Inflammatory macrophage (primary cell): ENCODE measurements around the gene PLA2G12B.
"Not testable (repeated sequence)": the region's sequence is repeated elsewhere in the genome, so short reads cannot be mapped to it uniquely, and the experiment has no call there.

ENCODE experiments used
- DNase-seq, 2 donors: peaks; one replicate each; pipeline ENCODE4 v3.0.0-alpha.2; 2020 to 2022
- total RNA-seq, 18 experiments: gene quantifications; one replicate each; lab custom pipeline; 2026; ENCODE audit warnings: mixed read lengths in 6 of 18, inconsistent platforms in 2 of 18; lab: John Stamatoyannopoulos, UW

Gene PLA2G12B
- 0 to 0.07 (median 0) reads per million in 18 experiments for total RNA-seq

DNA sequence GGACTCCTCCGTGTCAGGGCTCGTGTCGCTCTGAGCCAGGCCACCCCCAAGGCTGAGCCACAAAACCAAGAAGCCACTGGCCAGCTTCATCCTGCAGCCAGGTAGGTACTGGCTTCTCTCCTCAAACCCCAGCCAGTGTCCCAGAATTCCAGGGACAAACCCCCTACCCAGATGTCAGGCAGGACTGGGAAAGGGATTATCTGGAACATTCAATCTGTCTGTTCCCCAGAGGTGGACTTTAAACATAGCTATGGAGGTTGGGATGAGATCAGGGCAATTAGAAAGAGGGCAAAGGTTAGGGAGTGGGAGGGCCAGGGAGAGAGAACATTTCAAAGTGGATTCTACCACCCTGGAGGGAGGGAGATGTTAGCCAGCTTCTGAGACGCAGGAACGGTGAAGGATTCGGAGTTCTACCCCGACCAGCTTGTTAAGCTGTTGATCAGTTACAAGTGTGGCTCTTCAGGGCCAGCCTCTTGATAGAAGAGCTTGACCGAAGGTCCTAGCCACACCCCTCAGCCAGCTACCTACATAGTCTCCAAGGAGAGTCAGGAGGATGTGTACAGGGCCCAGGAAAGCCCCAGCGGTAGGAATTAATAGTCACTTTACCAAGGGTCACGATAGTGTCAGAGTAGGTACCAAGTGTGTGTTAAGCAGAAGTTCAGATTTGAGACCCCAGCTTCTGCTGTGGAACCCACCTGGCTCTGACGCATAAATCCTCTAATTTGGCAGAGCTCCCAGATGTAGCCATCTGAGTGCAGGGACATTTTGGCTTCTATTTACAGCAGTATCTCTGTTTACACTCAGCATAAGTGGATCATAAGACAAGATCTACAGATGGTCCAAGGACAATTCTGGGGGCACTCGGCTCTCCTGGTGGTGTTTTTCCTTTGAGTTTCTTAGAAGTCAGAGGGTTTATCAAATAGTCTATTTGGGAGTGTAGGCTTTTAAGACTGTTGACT lies at the start of gene PLA2G12B:
PLA2G12B (minus strand) TSS at position 211 of the 959 bp plus-strand sequence; CDS start at position 90, 121 bp downstream.
- no peak for DNase-seq

GRCh38 chr10:73003822-73004221 lies 49.2 kb upstream of the PLA2G12B start:
- no peak for DNase-seq

GRCh38 chr10:73000973-73001372 lies 46.4 kb upstream of the PLA2G12B start:
- no peak for DNase-seq

- no peak for DNase-seq
Measured at GRCh38 chr10:72997099-72997498, 42.5 kb upstream of the PLA2G12B start.

- not testable (repeated sequence) for DNase-seq
Measured at GRCh38 chr10:72995459-72995858, 40.9 kb upstream of the PLA2G12B start.

- not testable (repeated sequence) for DNase-seq
Measured at GRCh38 chr10:72989771-72990170, 35.2 kb upstream of the PLA2G12B start.

- not testable (repeated sequence) for DNase-seq
Measured at GRCh38 chr10:72984618-72985017, 30.0 kb upstream of the PLA2G12B start.

DNA sequence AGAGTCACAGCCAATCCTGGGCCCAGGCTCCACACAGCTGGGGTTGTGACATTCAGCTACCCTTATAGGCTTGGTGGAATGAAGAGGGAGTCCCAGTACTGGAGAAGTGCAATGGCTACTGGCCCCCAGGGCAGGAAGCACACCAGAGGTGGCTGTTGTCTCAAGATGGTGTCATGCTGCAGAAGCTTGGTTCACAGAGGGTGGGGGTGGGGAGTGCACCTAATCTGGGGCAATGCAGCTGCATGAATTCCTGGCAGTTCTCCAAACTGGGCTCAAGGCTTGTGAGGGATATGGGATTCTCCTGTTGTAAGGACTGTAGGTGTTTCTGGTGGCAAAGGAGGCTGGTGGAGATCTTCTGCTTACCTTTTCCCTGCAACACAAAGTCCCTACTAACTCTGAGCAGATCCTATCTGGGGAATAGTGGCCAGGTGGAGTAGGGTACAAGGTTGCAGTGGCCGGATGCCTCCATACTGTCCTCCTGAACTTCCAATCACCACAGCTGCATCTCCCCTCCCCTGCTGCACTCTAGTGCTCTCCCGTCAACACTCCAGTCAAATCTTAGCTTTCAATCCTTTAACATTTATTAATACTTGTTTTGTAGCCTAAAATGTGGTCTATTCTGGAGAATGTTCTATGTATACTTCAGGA lies 27.4 kb upstream of the PLA2G12B start:
- DNase-seq: no peak

DNA sequence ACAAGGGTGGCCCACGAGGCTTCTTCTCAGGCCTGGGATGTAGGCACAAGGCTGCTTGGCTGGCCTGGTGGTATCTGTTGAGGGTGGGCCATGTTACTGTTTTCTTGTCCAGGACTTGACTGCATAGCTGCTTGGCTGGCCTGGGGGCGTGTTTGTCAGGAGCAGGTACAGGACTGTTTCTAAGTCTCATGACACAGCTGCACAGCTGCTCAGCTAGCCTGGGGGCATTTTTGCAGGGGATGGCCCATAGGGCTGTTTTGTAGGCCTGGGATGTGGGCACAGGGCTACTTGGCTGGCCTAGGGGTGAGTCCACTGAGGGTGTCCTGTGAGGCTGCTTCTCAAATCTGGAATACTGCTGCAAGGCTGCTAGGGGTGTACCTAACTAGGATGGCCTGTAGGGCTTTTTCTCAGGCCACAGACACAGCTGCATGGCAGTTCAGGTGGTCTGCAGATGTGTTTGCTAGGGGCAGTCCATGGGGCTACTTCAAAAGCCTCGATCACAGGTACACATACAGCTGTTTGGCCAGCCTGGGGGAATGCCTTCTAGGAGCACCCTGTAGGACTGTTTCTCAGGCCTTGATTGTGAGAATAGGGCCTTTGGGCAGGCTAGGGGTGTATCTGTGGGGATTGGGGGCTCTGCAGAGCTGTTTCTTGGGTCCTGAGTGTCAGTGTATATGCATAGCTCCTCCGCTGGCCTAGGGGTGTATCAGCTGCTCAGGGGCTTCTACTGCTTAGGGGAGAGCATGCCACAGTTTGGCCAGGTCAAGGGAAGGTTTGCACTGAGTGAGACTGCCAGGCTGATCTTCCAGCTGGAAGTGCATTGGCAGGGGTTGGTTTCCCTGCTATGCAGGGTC lies 26.6 kb upstream of the PLA2G12B start:
- no peak for DNase-seq

GRCh38 chr10:72980348-72980747 lies 25.7 kb upstream of the PLA2G12B start:
- no peak for DNase-seq

DNA sequence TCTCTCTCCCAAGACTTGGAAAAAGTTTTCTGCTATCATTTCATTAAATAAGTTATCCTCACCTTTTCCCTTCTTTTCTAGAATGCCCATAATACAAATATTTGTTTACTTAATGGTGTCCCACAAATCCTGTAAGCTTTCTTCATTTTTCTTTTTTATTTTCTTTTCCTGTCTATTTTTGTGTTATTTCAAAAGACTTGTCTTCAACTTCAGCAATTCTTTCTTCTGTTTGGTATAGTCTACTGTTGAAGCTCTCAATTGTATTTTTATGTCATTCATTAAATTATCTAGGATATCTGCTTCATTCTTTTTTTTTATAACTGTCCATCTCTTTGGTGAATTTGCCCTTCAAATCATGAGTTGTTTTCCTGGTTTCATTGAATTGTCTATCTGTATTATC lies 25.1 kb upstream of the PLA2G12B start:
- DNase-seq: no peak

DNA sequence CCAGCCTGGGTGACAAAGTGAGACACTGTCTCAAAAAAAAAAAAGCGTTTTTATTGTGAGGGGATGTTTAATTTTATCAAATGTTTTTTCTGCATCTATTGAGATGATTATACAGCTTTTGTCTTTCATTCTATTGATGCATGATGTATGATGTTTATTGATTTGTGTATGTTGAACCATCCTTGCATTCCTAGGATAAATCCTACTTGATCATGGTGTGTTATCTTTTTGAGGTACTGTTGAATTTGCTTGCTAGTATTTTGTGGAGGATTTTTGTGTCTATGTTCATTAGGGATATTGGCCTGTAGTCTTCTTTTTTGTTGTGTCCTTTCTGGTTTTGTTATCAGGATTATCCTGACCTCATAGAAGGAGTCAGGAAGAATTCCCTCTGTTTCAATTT lies 22.3 kb upstream of the PLA2G12B start:
- DNase-seq: no peak

DNA sequence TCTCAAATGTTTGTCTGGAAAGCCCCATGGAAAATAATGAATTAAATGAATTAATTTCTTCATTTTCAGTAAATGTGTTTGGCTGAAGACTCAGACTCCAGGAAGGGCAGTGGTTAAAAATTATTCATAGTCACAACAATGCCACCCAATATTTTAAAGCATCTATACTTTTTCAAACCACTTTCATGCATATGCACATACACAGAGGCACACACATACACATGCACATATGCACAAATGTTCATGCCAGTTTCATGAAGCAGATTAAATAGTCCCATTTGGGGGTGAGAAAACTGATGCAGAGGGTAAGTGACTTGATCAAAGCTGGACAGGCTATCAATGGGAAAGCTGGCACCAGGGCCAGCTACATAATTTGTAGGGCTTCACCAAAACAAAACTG lies 1.4 kb upstream of the PLA2G12B start:
- DNase-seq: no peak

DNA sequence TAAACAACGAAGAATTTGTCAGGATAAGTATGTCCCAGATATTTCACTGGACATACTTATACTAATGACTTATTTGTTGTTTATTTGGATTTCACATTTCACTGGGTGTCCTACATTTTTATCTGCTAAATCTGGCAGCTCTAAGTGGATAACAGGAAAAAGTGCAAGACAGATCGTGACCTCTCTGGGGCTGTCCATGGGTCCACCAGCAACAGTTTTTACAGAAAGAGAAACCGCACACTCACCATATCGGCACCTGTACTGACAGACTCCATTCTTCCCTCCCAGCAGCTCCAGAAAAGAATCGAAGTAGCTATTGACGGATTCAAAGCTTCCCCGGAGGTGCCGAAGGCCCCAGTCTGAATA lies 393 bp downstream of the PLA2G12B start:
- DNase-seq: no peak

DNA sequence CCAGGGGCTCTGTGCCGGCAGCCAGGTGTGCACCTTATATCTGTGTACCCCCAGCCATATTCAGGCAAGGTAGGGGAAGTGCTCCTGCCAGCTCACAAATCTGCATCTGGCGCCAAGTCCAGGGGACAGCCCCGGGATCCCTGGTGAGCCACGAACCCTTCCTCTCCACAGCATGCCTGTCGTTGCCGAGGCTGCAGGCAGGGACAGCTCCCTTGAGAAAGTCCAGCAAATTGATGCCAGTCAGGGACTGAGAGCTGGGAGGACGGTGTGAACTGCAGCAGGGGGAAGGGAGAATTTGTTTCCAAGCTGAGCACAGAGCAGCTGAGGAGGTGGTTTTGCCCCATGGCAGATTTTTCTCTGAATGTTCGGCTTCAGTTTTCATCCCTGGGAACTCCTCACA lies 919 bp downstream of the PLA2G12B start:
- DNase-seq: no peak

GRCh38 chr10:72952642-72953158 lies 1.9 kb downstream of the PLA2G12B start:
- DNase-seq: no peak

DNA sequence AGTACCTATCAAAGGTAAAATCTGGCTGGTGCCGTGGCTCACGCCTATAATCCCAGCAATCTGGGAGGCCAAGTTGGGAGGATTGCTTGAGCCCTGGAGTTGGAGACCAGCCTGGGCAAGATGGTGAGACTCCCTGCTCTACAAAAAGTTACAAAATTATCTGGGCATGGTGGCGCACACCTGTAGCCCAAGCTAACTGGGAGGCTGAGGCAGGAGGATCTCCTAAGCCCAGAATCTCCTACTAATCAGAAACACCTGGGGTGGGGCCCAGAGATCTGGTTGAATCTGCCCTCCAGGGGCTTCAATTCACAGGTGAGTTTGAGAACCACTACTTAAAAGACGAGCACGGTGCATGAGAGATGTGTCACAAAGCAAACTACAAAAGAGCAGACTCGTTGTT lies 2.4 kb downstream of the PLA2G12B start:
- DNase-seq: no peak

GRCh38 chr10:72951760-72952159 lies 2.8 kb downstream of the PLA2G12B start:
- DNase-seq: no peak

DNA sequence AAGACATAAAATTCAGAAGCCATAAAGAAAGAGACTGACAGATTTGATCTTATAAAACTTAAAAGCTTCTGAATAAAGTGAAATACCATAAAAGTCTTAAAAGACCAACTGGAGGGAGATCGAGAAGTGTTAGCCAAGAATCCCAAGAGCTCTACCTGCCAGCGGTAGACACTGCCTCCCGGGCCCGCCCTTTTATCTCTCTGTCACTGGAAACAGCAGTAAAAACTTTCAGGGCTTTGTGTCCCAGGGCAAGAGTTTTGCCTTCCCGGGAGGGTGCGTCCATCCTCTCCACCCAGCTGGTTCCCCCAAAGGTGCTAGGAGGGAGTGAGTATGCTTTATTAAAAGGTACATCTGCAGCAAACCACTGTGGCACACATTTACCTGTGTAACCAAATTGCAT lies 5.8 kb downstream of the PLA2G12B start:
- DNase-seq: no peak

- DNase-seq: no peak
Measured at GRCh38 chr10:72946963-72947362, 7.6 kb downstream of the PLA2G12B start.

DNA sequence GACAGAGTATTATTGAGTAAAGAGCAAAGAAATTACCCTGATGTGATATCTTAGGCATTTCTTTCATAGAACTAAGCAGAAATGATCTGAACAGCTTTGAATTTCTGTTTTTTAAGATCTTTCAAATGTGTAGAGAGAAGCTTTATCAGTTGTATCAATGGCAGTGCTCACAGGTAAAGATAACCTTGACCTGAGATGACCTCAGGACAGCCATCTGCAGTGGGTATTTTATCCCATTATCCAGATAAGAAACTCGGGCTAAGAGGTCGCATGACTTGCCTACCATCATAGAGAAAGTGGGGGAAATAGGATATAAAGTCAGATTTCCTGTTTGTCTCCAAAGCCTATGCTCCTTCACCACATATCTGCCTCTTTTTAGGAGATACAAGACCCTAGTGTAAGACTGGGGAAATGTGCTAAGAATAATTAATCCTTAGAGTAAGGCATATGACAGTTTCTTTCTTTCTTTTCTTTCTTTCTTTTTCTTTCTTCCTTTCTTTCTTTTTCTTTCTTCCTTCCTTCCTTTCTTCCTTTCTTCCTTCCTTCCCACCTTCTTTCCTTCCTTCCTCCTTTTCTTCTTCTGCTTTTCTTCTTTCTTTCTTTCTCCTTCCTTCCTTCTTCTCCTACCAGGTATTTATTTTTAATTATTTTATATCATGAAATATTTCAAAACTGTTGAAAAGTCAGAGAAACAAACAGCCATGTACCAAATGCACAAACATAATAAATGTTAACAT lies 10.9 kb downstream of the PLA2G12B start:
- DNase-seq: no peak

GRCh38 chr10:72935361-72935760 lies 19.2 kb downstream of the PLA2G12B start:
- peak; percentile 14 to 54 for DNase-seq
